H9 (cell line): Measurements from ENCODE around the gene CERS6. TPM values are rescaled to one million over a fixed set of nuclear protein-coding genes. Genes with fewer than 3 reads are reported as not detected.

Experiments
- DNase-seq: peaks from one replicate; pipeline ENCODE4 v3.0.0-alpha.2; 2017
- H2AFZ ChIP-seq: one replicate; pipeline ENCODE4 v1.6.1; 2013; ENCODE audit warnings: mild to moderate bottlenecking, low read length, control low read depth, moderate library complexity
- H2AK5ac ChIP-seq: 2 replicates; pipeline ENCODE4 v1.6.1; 2013; ENCODE audit warnings: low read length, control low read depth, mixed read lengths; ENCODE audit not compliant: insufficient read length
- H2BK120ac ChIP-seq: one replicate; pipeline ENCODE4 v1.6.1; 2013; ENCODE audit warnings: low read depth, mild to moderate bottlenecking, low read length, control low read depth, inconsistent platforms; ENCODE audit not compliant: poor library complexity, severe bottlenecking
- H2BK12ac ChIP-seq: 2 replicates; pipeline ENCODE4 v1.6.1; 2013; ENCODE audit warnings: low read length, control low read depth, mixed read lengths, low read depth; ENCODE audit not compliant: insufficient read length
- H2BK15ac ChIP-seq: 2 replicates; pipeline ENCODE4 v1.6.1; 2013; ENCODE audit warnings: low read depth, low read length, control low read depth
- H2BK20ac ChIP-seq: one replicate; pipeline ENCODE4 v1.6.1; 2013; ENCODE audit warnings: low read depth, mild to moderate bottlenecking, low read length, control low read depth, inconsistent platforms; ENCODE audit not compliant: poor library complexity, severe bottlenecking
- H2BK5ac ChIP-seq: 2 replicates; pipeline ENCODE4 v1.6.1; 2013; ENCODE audit warnings: low read length, control low read depth, mixed read lengths; ENCODE audit not compliant: insufficient read length
- H3K14ac ChIP-seq: 2 replicates; pipeline ENCODE4 v1.6.1; 2013; ENCODE audit warnings: low read length, control low read depth; ENCODE audit not compliant: insufficient read depth
- H3K18ac ChIP-seq: 2 replicates; pipeline ENCODE4 v1.6.1; 2013; ENCODE audit warnings: low read depth, mild to moderate bottlenecking, mixed read lengths, low read length, control low read depth; ENCODE audit not compliant: insufficient read length
- H3K23ac ChIP-seq: 2 replicates; pipeline ENCODE4 v1.6.1; 2013; ENCODE audit warnings: low read length, control low read depth, mixed read lengths, low read depth; ENCODE audit not compliant: insufficient read length
- H3K23me2 ChIP-seq: 2 replicates; pipeline ENCODE4 v1.6.1; 2013; ENCODE audit warnings: low read depth, mild to moderate bottlenecking, mixed read lengths, low read length, control low read depth; ENCODE audit not compliant: insufficient read length, poor library complexity, severe bottlenecking
- H3K27ac ChIP-seq: 2 replicates; pipeline ENCODE4 v1.5.1; 2013; ENCODE audit warnings: low read length, control low read depth, mixed read lengths, low read depth; ENCODE audit not compliant: insufficient read length
- H3K27me3 ChIP-seq: 2 replicates; pipeline ENCODE4 v1.6.1; 2013; ENCODE audit warnings: low read length, control low read depth, inconsistent platforms; ENCODE audit not compliant: insufficient read depth
- H3K4ac ChIP-seq: 2 replicates; pipeline ENCODE4 v1.6.1; 2013; ENCODE audit warnings: low read depth, mild to moderate bottlenecking, control low read depth, inconsistent platforms, low read length, moderate library complexity
- H3K4me1 ChIP-seq: 2 replicates; pipeline ENCODE4 v1.6.1; 2013; ENCODE audit warnings: low read length, control low read depth, inconsistent platforms; ENCODE audit not compliant: insufficient read depth
- H3K4me2 ChIP-seq: 2 replicates; pipeline ENCODE4 v1.6.1; 2013; ENCODE audit warnings: low read length, control low read depth, mixed read lengths; ENCODE audit not compliant: insufficient read length, insufficient read depth
- H3K56ac ChIP-seq: 2 replicates; pipeline ENCODE4 v1.6.1; 2013; ENCODE audit warnings: low read depth, mild to moderate bottlenecking, mixed read lengths, low read length, control low read depth; ENCODE audit not compliant: insufficient read length
- H3K79me1 ChIP-seq: 2 replicates; pipeline ENCODE4 v1.6.1; 2013; ENCODE audit warnings: low read depth, mild to moderate bottlenecking, moderate library complexity, low read length, control low read depth, inconsistent platforms; ENCODE audit not compliant: insufficient read depth, poor library complexity, severe bottlenecking
- H3K79me2 ChIP-seq: 2 replicates; pipeline ENCODE4 v1.6.1; 2013; ENCODE audit warnings: low read length, control low read depth, inconsistent platforms; ENCODE audit not compliant: insufficient read depth
- H3K9ac ChIP-seq: 2 replicates; pipeline ENCODE4 v1.6.1; 2013; ENCODE audit warnings: low read length, control low read depth, mixed read lengths; ENCODE audit not compliant: insufficient read length; ENCODE audit errors: extremely low read depth
- H3K9me3 ChIP-seq: one replicate; pipeline ENCODE4 v1.6.1; 2013; ENCODE audit warnings: low read depth, low read length, inconsistent platforms; ENCODE audit not compliant: control insufficient read depth
- H3T11ph ChIP-seq: one replicate; pipeline ENCODE4 v1.6.1; 2013; ENCODE audit warnings: mild to moderate bottlenecking, low read length, control low read depth, inconsistent platforms
- H4K20me1 ChIP-seq: one replicate; pipeline ENCODE4 v1.6.1; 2013; ENCODE audit not compliant: control insufficient read depth, insufficient read length, insufficient read depth
- H4K5ac ChIP-seq: 2 replicates; pipeline ENCODE4 v1.6.1; 2013; ENCODE audit warnings: low read depth, mild to moderate bottlenecking, mixed read lengths, low read length, control low read depth; ENCODE audit not compliant: insufficient read length
- H4K8ac ChIP-seq: replicated peaks from 2 replicates; pipeline ENCODE4 v1.6.1; 2013; ENCODE audit warnings: low read length, control low read depth, mixed read lengths, low read depth; ENCODE audit not compliant: insufficient read length
- H4K91ac ChIP-seq: 2 replicates; pipeline ENCODE4 v1.6.1; 2013; ENCODE audit warnings: low read depth, mild to moderate bottlenecking, moderate library complexity, mixed read lengths, low read length, control low read depth; ENCODE audit not compliant: insufficient read length
- H3K27ac Mint-ChIP-seq, 3 experiments: 2 replicates in 2 of 3; 3 replicates in 1 of 3; pipeline ENCODE4 v1.8.0; 2020 to 2021; ENCODE audit warnings: mixed read lengths in 3 of 3, mild to moderate bottlenecking in 1 of 3, moderate library complexity in 1 of 3
- H3K27me3 Mint-ChIP-seq: 2 replicates; pipeline ENCODE4 v1.8.0; 2021; ENCODE audit warnings: low read depth, mild to moderate bottlenecking, moderate library complexity, mixed read lengths
- H3K36me3 Mint-ChIP-seq, 3 experiments: 2 replicates in 2 of 3; 3 replicates in 1 of 3; pipeline ENCODE4 v1.8.0; 2020 to 2021; ENCODE audit warnings: low read depth in 3 of 3, mixed read lengths in 3 of 3; ENCODE audit not compliant: insufficient read depth in 1 of 3
- H3K4me1 Mint-ChIP-seq, 2 experiments: 2 replicates each; pipeline ENCODE4 v1.8.0; 2020; ENCODE audit warnings: mixed read lengths in 2 of 2
- H3K4me3 Mint-ChIP-seq, 2 experiments: 2 replicates in 1 of 2; 3 replicates in 1 of 2; pipeline ENCODE4 v1.8.0; 2020 to 2021; ENCODE audit warnings: mild to moderate bottlenecking in 2 of 2, mixed read lengths in 2 of 2, moderate library complexity in 1 of 2
- H3K9me3 Mint-ChIP-seq, 2 experiments: 2 replicates in 1 of 2; 3 replicates in 1 of 2; pipeline ENCODE4 v1.8.0; 2020; ENCODE audit warnings: mild to moderate bottlenecking in 2 of 2, mixed read lengths in 2 of 2, moderate library complexity in 1 of 2
- CTCF ChIP-seq: fragments of 200-600 bp; sonication (generic); conservative IDR thresholded peaks from 3 replicates; pipeline ENCODE4 v1.8.0; 2021; ENCODE audit warnings: antibody characterized with exemption, mild to moderate bottlenecking
- WGBS: extraction: QIAGEN DNeasy Blood & Tissue Kit; methylation state at CpG from one replicate; pipeline ENCODE4 v1.1.7; 2013; ENCODE audit warnings: missing lambda C conversion rate, low lambda C conversion rate, mixed read lengths; ENCODE audit not compliant: insufficient read length; ENCODE audit errors: extremely low coverage; 5-methylcytosine and 5-hydroxymethylcytosine counted together
- total RNA-seq: library from RNA; stranded (reverse); gene quantifications from 2 replicates; pipeline ENCODE4 v1.2.1, GENCODE V29; 2021

Gene CERS6
- total RNA-seq, 1 experiment from 2014 or later, result 17.7 TPM

- no peak overlapping the region for H3K18ac ChIP-seq
- TF ChIP-seq CTCF, result no peak
Observed at GRCh38 chr2:168453404-168453803, 2.7 kb upstream of the CERS6 start.

More at GRCh38 chr2:168453404-168453803, 2.7 kb upstream of the CERS6 start:
- H3T11ph ChIP-seq, result no peak overlapping the region
- H3K27ac Mint-ChIP-seq, result no peak overlapping the region
- H3K23me2 ChIP-seq, result peaks cover 11% of the 10 kb centered on the region
- peaks cover 0 to 3% (median 0%) of the 10 kb centered on the region in 3 experiments; a peak in 1 of 7 replicates for H3K36me3 Mint-ChIP-seq
- H3K23ac ChIP-seq, result no peak overlapping the region
- no peak overlapping the region for H2AFZ ChIP-seq
- H4K8ac ChIP-seq, result no peak overlapping the region
- H3K79me1 ChIP-seq, result no peaks in the 10 kb centered on the region
- H3K4me1 Mint-ChIP-seq, result peaks cover 11 to 12% of the 10 kb centered on the region in 2 experiments
- H3K4me2 ChIP-seq, result no peak overlapping the region
- H3K9ac ChIP-seq, result no peak overlapping the region
- H4K91ac ChIP-seq, result no peak overlapping the region
- no peaks in the 10 kb centered on the region; the same call in 1 of the 2 replicates for H3K79me2 ChIP-seq
- WGBS, result no CpG with 5 or more reads among the region's 3 CpGs
- H4K20me1 ChIP-seq, result no peaks in the 10 kb centered on the region
- H2AK5ac ChIP-seq, result no peak overlapping the region
- no peak overlapping the region for H3K4me3 Mint-ChIP-seq
- no peak overlapping the region for H3K4ac ChIP-seq
- no peaks in the 10 kb centered on the region for H3K9me3 ChIP-seq
- H3K27ac ChIP-seq, result no peak overlapping the region
- H3K14ac ChIP-seq, result no peak overlapping the region
- no peak overlapping the region for H2BK20ac ChIP-seq
- no peak overlapping the region for H2BK15ac ChIP-seq
- no peak for DNase-seq
- H3K9me3 Mint-ChIP-seq, result no peaks in the 10 kb centered on the region
- H3K56ac ChIP-seq, result no peak overlapping the region
- H4K5ac ChIP-seq, result no peak overlapping the region
- H2BK120ac ChIP-seq, result no peak overlapping the region
- H3K27me3 Mint-ChIP-seq, result peaks cover 5% of the 10 kb centered on the region
- no peak overlapping the region for H2BK5ac ChIP-seq
- H3K27me3 ChIP-seq, result no peaks in the 10 kb centered on the region
- H2BK12ac ChIP-seq, result no peak overlapping the region
- H3K4me1 ChIP-seq, result no peaks in the 10 kb centered on the region
